Activated B cell treated with CpG ODN at 0.5 μM for 24 hours (primary cell): Measurements from ENCODE around the gene TEX52. TPM values are rescaled to one million over a fixed set of nuclear protein-coding genes. Genes with fewer than 3 reads are reported as not detected.

ENCODE experiments used
- ATAC-seq: fragments of 200-7000 bp; cut with Tn5 transposase; one replicate; pipeline ENCODE4 v1.10.0; 2021; ENCODE audit warnings: low read depth, mild to moderate bottlenecking, moderate library complexity
- CTCF ChIA-PET: fragments of 350-600 bp; sonication (Branson Sonifier 250); formaldehyde crosslinking; loops from one replicate; lab custom pipeline; 2021; ENCODE audit warnings: antibody characterized with exemption; lab: Charles Lee
- POLR2A ChIA-PET: fragments of 350-600 bp; sonication (Branson Sonifier 250); formaldehyde crosslinking; loops from one replicate; lab custom pipeline; 2021; ENCODE audit warnings: antibody characterized with exemption; lab: Charles Lee
- DNase-seq: peaks from one replicate; pipeline ENCODE4 v3.0.0; 2022
- H3K27ac Mint-ChIP-seq: one replicate; pipeline ENCODE4 v1.8.0; 2020; ENCODE audit warnings: mixed read lengths
- H3K27me3 Mint-ChIP-seq: one replicate; pipeline ENCODE4 v1.8.0; 2021; ENCODE audit warnings: mixed read lengths
- H3K36me3 Mint-ChIP-seq: one replicate; pipeline ENCODE4 v1.8.0; 2021; ENCODE audit warnings: low read depth, mixed read lengths
- H3K4me1 Mint-ChIP-seq: one replicate; pipeline ENCODE4 v1.8.0; 2021; ENCODE audit warnings: mixed read lengths
- H3K4me3 Mint-ChIP-seq: one replicate; pipeline ENCODE4 v1.8.0; 2020; ENCODE audit warnings: mild to moderate bottlenecking, mixed read lengths
- H3K9me3 Mint-ChIP-seq: one replicate; pipeline ENCODE4 v1.8.0; 2020; ENCODE audit warnings: mixed read lengths
- intact Hi-C: fragments of 100-400 bp; cut with micrococcal nuclease; formaldehyde crosslinking; loops from one replicate; pipeline ENCODE4 v1.15.1; 2024
- total RNA-seq: library from RNA; stranded (reverse); gene quantifications from 2 replicates; pipeline ENCODE4 v1.2.3, GENCODE V29; 2022
- TF ChIP-seq, protein P1 (sequence below): fragments of 200-600 bp; IDR thresholded peaks from one replicate; pipeline ENCODE4 v1.8.0; 2022; ENCODE audit warnings: antibody characterized with exemption, mild to moderate bottlenecking

The TEX52 gene
- total RNA-seq, 1 donor from 2014 or later = not detected

DNA sequence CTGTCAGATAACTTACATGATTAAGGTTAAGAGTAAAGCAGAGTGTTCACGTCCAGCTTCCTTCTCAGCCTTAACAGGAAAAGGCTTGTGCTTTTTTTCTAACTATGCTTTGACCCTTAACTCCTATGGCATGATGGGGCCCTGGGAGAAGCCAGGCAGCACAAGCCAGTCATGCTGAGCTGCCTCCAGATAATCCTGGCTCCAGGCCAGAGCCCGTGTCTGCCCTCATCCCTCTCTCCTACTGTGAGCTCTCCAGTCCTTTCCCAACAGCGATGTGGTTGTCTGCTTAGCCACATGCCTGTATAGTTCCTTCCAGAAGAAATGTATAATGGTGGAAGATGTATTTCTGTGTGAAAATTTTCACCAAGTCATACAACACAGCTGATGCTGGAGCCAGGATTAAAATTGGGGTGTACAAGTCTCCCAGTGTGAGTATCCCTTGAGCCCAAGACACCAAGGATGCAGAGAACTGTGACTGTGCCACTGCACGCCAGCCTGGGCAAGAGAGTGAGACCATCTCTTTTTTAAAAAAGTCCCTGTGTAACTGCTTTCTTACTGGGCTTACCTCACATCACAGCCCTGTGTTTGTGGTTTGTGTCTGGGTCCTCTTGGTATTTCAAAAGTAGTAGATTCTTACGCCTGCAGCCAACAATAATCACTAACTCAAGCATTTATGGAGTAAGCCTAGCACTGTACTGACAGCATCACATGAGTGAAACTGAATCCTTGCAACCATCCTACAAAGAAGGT lies 52.3 kb downstream of the TEX52 start:
- DNase-seq = no peak
- peaks cover 69% of the 10 kb centered on the region for H3K36me3 Mint-ChIP-seq
- intact Hi-C loops = no loop called here
- ATAC-seq = no peak
- H3K9me3 Mint-ChIP-seq = no peaks in the 10 kb centered on the region
- no peak overlapping the region for H3K4me3 Mint-ChIP-seq
- no peaks in the 10 kb centered on the region for H3K27me3 Mint-ChIP-seq
- ChIA-PET CTCF (no interaction called here), POLR2A (interaction anchor here (1.2 kb wide), 1 partner anchor 9 kb away, joined by 4 read pairs; no protein-coding TSS in a partner anchor)
- peaks cover 21% of the 10 kb centered on the region for H3K4me1 Mint-ChIP-seq
- TF ChIP-seq, protein P1, sequence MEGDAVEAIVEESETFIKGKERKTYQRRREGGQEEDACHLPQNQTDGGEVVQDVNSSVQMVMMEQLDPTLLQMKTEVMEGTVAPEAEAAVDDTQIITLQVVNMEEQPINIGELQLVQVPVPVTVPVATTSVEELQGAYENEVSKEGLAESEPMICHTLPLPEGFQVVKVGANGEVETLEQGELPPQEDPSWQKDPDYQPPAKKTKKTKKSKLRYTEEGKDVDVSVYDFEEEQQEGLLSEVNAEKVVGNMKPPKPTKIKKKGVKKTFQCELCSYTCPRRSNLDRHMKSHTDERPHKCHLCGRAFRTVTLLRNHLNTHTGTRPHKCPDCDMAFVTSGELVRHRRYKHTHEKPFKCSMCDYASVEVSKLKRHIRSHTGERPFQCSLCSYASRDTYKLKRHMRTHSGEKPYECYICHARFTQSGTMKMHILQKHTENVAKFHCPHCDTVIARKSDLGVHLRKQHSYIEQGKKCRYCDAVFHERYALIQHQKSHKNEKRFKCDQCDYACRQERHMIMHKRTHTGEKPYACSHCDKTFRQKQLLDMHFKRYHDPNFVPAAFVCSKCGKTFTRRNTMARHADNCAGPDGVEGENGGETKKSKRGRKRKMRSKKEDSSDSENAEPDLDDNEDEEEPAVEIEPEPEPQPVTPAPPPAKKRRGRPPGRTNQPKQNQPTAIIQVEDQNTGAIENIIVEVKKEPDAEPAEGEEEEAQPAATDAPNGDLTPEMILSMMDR = no peak
- peak overlapping the region; percentile 74 for H3K27ac Mint-ChIP-seq

- peaks cover 21% of the 10 kb centered on the region for H3K4me1 Mint-ChIP-seq
- H3K4me3 Mint-ChIP-seq = no peak overlapping the region
- TF ChIP-seq, protein P1 = no peak
- peak overlapping the region; percentile 74 for H3K27ac Mint-ChIP-seq
- no peaks in the 10 kb centered on the region for H3K9me3 Mint-ChIP-seq
- intact Hi-C loops = no loop called here
- H3K36me3 Mint-ChIP-seq = peaks cover 76% of the 10 kb centered on the region
- POLR2A ChIA-PET = interaction anchor here (1.2 kb wide), 1 partner anchor 8 kb away, joined by 4 read pairs; no protein-coding TSS in a partner anchor
- ATAC-seq (peak; percentile 18), DNase-seq (no peak)
- CTCF ChIA-PET = no interaction called here
- H3K27me3 Mint-ChIP-seq = no peaks in the 10 kb centered on the region
Observed at GRCh38 chr12:2803635-2804392, 53.0 kb downstream of the TEX52 start.

DNA sequence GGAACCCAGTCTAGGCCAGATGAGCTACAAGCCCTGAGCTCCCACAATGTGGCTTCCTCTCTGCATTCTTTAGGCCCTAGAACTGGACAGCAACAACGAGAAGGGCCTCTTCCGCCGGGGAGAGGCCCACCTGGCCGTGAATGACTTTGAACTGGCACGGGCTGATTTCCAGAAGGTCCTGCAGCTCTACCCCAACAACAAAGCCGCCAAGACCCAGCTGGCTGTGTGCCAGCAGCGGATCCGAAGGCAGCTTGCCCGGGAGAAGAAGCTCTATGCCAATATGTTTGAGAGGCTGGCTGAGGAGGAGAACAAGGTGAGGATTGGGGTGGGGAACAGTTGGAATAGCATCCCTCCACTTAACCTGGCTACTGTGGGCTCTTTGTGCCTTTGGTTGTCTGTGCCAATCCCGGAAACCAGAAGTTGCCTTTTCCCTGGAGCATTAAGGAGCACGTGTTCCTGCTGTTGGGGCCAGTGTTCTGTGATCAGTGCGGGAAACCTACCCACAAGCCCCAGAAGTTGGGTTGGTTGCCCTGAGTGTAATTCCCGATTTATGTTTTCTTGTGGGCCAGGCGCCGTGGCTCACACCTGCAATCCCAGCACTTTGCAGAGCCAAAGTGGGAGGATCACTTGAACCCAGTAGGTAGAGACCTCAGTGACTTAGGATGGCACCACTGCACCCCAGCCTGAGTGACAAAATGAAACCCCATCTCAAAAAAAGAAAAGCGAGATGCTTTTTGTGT lies 55.6 kb downstream of the TEX52 start:
- Mint-ChIP-seq H3K36me3 (peaks cover 97% of the 10 kb centered on the region), H3K4me3 (no peak overlapping the region), H3K27me3 (no peaks in the 10 kb centered on the region), H3K27ac (no peak overlapping the region), H3K4me1 (peaks cover 34% of the 10 kb centered on the region), H3K9me3 (no peaks in the 10 kb centered on the region)
- TF ChIP-seq, protein P1 = no peak
- ATAC-seq = no peak
- ChIA-PET CTCF (interaction anchor here (1.3 kb wide), 1 partner anchor 9 kb away, joined by 3 read pairs; no protein-coding TSS in a partner anchor), POLR2A (no interaction called here)
- DNase-seq = no peak
- intact Hi-C loops = no loop called here

GRCh38 chr12:2800046-2800570 lies 56.7 kb downstream of the TEX52 start:
- Mint-ChIP-seq H3K27me3 (no peaks in the 10 kb centered on the region), H3K4me3 (no peak overlapping the region), H3K4me1 (peaks cover 37% of the 10 kb centered on the region), H3K36me3 (peaks cover 92% of the 10 kb centered on the region), H3K27ac (peak overlapping the region; percentile 41), H3K9me3 (no peaks in the 10 kb centered on the region)
- TF ChIP-seq, protein P1 = no peak
- DNase-seq (no peak), ATAC-seq (no peak)
- ChIA-PET CTCF (interaction anchor here (0.8 to 1.3 kb wide), 2 partner anchors 10 to 14 kb away, joined by 3 read pairs; no protein-coding TSS in a partner anchor), POLR2A (interaction anchor here (0.6 kb wide), 1 partner anchor 11 kb away, joined by 4 read pairs; no protein-coding TSS in a partner anchor)
- intact Hi-C loops = no loop called here

Other genes with a start within 250 kb of the TEX52 start
- gene FKBP4, start 62.1 kb downstream of the TEX52 start, total RNA-seq = 90.5 and 94.7 TPM in 2 replicates
- gene ITFG2, start 44.4 kb downstream of the TEX52 start, total RNA-seq = 90.1 and 90.6 TPM in 2 replicates
- gene NRIP2, start 22.0 kb downstream of the TEX52 start, total RNA-seq = not detected in 2 replicates
- gene FOXM1, start 20.1 kb upstream of the TEX52 start, total RNA-seq = 1.8 and 2.8 TPM in 2 replicates
- 12.4 and 14.4 TPM in 2 replicates for gene RHNO1, start 20.2 kb upstream of the TEX52 start, total RNA-seq
- 7.0 and 7.3 TPM in 2 replicates for gene TULP3, start 33.9 kb upstream of the TEX52 start, total RNA-seq
- 0.27 TPM in 1 of 2 replicates, not detected in the other for gene TEAD4, start 102.4 kb upstream of the TEX52 start, total RNA-seq
- gene TSPAN9, start 220.3 kb upstream of the TEX52 start, total RNA-seq = 0.20 and 0.54 TPM in 2 replicates